NCI-H510A treated with DMSO at 0.1 percent for 48 hours (cell line): ENCODE measurements around the gene TAB2.
"Not testable (repeated sequence)": the region's sequence is repeated elsewhere in the genome, so short reads cannot be mapped to it uniquely, and the experiment has no call there.

Source experiments
- DNase-seq: peaks from one replicate; lab custom pipeline; 2025; lab: John Stamatoyannopoulos, UW

TAB2 gene

DNA sequence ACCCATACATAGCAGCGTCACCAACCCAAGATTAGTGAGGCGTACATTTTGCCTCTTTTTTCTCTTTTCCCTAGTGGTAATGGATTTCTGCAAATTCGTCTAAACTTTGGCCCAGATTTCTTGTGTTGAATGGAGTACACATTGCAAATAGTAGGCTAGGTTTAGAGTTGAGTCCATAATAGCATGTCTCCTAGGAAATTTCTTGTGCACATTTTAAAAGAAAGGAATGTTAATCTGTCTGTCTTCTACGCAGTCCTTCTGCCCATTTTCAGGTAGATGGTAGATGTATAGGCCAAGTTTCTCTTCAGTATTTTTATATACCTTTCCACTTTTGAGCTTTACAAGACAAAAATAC lies 15.7 kb downstream of the TAB2 start:
- DNase-seq = no peak

DNA sequence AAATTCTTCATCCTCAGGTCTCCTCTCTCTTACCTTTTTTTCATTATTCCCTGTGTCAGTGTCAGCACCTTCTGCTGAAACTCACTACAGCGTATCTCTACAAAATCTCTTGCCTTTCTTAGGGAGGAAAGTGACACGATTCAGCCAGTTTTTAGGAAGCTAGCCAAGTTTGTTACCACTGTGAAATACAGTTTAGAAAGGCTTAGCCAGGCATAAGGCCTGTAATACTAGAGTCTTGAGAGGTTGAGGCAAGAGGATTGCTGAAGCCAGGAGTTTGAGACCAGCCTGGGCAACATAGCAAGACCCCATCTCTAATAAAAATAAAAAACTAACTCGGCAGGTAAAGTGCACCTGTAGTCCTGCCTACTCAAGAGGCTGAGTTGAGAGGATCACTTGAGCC lies 16.7 kb downstream of the TAB2 start:
- no peak for DNase-seq

DNA sequence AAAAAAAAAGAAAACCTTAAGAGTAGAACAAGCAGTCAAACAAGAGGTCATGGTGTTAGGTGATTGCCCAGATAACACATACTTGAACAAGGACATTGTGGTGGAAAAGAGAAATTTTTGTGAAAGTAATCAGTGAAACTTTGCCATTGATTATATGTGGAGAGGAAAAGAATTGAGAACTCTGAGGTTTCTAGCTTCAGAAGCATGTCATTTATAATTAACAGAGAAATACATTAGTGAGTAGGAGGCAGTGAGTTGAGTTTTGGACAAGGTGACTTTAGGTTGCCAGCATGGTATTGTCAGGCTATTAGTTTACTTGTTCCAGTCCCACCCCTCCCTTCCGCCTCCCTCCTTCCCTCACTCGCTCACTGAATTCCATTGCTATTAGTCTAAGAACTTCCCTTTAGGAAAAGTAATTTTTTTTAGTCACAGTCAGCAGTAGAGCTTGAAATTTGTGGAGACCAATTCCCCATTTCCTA lies 17.2 kb downstream of the TAB2 start:
- DNase-seq = no peak

DNA sequence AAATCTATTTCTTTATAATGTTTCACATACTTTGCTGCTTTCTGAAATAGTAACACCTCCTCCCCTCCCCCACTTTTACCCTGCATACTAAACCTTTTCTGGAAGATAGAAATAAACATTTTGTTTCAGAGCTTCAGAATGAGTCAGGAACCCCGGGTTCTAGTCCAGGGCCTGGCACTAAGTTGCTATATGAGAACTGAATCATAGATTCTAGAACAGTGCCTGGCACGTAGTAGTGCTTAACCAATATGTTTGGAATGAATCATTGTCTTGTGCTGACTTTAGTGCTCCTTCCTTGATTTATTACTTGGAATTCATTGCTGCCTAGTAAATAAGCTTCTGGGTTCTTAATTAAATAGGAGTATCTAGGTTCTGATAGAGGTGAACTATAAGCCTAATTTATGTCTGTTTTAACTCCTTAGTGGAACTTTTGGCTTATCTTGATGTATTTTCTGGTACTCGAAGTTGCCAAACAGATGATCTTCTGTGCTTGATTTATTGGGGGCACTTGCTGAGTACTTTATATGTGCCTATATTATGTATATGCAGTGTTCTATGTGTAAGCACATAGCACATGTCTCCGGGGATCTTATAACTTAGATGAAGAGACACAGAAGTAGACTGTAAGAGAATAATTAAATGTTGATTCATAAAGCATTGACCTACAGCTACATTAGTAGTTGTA lies 18.6 kb downstream of the TAB2 start:
- no peak for DNase-seq

GRCh38 chr6:149336609-149336928 lies 19.1 kb downstream of the TAB2 start:
- no peak for DNase-seq

GRCh38 chr6:149337320-149337719 lies 19.8 kb downstream of the TAB2 start:
- DNase-seq = no peak

DNA sequence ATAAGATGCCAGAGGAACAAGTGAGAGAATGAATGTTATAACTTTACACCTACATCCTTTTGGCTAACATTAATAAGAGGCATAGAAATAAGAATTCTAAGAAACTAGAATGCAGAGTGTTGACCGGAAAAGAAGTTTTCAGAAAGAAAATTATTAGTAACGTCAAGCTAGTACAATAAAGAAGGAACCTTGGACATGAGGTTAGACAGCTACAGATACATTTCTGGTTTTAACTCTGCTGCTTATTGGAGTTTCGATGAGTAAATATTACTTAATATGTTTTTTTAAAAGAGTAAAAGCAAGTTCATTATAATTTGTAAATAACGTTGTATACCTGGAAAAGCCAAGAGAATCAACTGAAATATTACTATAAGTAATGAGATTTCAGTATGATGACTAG lies 22.7 kb downstream of the TAB2 start:
- DNase-seq = no peak

DNA sequence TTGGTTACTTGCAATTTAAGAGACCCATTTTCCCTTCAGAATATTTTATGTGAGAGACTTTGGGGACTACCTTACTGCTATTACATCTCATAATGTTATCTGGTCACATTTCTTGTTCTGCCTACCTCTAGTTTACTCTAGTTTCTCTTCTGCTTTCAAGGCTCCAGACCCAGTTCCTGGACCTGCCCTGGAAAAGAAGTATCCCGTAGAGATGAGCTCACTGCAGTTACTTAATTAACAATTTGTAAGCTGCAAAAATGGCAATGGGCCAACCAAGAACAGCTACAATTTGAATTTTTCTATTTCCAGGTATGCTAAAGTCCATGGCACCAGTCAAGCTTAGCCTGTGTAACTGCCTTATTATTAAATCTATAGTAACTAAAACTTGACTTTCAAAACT lies 25.0 kb downstream of the TAB2 start:
- DNase-seq = no peak

DNA sequence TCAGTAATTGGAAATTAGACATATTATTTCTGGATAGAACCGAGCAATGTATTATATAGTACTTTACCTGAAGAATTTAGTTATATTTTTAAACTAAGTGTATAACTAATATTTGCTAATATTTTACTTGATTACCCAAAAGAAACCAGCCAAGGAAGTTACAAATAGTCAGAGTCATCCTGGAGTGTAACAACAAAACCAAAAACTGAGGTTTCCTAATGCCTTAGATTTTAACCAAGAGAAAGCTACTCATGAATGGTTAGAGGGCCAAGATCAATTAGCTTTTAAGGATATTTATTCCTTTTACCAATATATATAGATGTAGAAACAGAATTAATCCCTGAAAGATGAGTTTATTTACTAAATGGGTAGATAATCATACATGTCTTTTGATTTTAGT lies 26.0 kb downstream of the TAB2 start:
- no peak for DNase-seq

GRCh38 chr6:149346078-149346477 lies 28.6 kb downstream of the TAB2 start:
- no peak for DNase-seq

- no peak for DNase-seq
These were observed 29.6 kb downstream of the TAB2 start for GRCh38 chr6:149347067-149347466.

GRCh38 chr6:149349279-149349678 lies 31.8 kb downstream of the TAB2 start:
- not testable (repeated sequence) for DNase-seq

GRCh38 chr6:149354009-149354408 lies 36.5 kb downstream of the TAB2 start:
- DNase-seq = no peak

GRCh38 chr6:149356081-149356750 lies 38.7 kb downstream of the TAB2 start:
- DNase-seq = no peak

DNA sequence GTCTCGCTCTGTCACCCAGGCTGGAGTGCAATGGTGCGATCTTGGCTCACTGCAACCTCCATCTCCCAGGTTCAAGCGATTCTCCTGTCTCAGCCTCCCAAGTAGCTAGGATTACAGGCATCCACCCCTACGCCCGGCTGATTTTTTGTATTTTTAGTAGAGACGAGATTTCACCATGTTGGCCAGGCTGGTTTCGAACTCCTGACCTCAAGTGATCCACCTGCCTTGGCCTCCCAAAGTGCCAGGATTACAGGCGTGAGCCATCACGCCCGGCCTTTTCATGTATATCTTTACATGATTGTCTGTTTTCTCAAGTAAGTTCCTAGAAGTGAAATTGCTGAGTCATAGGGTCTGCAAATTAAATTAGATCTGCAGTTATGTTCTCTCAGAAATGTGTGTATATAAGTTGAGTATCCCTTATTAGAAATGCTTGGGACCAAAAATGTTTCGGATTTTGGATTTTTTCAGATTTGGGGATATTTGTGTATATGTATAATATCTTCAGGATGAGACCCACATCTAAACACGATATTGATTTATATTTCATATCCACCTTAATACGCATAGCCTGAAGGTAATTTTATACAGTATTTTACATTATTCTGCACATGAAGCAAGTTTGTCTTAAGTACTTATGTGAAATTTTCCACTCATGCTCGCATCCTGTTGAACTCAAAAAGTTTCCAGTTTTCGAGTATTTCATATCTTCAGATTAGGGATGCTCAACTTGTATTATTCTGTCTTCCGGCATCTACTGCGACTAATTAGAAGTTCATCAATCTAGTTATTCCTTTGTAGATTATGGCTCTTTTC lies 40.4 kb downstream of the TAB2 start:
- no peak for DNase-seq

DNA sequence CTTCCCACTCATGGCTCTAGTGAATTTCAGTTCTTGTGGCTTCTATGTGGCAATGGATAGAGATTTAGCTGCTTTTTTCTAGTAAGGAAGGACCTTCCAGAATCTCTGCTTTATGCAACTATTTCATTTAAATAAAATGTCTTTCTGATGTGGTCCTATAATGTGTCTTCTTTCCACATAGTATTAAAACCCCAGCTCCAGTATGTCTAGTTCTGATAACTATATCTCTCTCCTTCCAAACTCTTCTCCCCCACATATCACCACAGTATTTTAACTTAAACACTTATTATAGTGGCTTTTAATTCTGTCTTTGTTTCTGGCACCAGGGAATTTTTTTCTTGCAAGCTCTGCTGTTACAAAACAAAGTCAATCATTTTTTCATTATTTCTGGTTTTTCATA lies 41.9 kb downstream of the TAB2 start:
- DNase-seq = no peak

GRCh38 chr6:149360536-149360935 lies 43.0 kb downstream of the TAB2 start:
- DNase-seq = no peak

DNA sequence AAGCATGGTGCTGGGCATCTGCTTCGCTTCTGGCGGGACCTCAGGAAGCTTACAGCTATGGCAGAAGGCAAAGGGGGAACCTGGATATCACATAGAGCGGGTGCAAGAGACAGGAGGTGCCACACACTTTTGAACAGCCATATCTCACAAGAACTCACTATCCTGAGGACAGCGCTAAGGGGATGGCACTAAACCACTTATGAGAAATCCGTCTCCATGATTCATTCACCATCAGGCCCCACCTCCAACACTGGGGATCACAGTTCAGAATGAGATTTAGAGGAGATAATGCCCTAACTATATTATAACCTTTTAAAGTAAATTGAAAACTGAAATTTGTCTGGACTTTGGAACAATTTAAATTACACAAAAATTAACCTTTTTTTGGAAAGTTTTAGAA lies 44.8 kb downstream of the TAB2 start:
- no peak for DNase-seq

DNA sequence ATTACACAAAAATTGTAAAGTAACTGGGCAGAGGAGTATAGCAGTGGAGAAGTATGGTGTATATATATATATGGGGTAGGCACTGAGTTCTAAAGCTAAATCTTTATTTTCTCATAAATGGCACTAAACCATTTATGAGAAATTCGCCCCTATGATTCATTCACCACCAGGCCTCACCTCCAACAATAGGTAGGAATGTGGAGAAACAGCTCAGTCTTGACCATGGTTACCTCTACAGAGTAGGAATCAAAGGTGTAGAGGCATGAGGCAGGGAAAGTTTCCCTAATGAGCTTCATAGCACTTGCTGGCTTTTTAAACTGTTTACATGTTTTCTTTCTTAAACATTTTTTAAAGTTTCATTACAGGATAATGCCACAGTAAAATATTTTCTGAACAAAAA lies 45.6 kb downstream of the TAB2 start:
- DNase-seq = no peak

DNA sequence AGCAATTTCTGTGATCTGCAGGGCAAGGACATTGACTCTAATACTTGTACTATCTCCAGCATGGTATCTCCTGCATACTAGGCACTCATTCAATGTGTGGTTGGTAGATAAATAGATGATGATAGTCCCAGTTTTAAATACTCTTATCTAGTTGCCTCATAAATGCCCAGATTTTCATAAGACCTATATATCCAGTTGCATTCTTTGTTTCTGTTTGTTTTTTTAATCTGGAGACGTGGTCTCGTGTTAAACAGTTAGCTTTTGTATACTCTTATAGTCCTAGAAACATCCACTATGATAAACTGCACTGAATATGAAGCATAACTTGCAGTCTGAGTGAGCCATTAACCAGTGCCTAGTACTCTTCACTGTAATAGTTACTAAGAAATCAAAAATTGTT lies 47.0 kb downstream of the TAB2 start:
- no peak for DNase-seq

DNA sequence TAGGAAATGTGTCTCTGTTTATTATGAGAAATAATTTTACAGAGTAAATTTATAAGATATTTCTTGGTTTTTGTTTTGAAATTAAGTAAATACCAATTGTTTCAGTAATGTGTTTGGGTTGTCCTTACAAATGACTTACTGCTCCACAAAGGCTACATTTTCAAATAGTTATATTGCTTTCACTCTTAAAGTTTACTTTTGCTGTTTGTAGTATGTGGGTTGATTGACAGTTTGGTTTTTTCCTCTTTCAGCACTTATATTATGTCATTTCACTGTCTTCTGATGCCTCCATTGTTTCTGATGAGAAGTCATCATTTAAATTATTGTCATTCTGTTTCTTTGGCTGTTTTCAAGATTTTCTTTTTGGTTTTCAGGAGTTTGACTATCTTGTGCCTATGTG lies 47.7 kb downstream of the TAB2 start:
- no peak for DNase-seq

GRCh38 chr6:149366267-149366921 lies 48.9 kb downstream of the TAB2 start:
- no peak for DNase-seq

DNA sequence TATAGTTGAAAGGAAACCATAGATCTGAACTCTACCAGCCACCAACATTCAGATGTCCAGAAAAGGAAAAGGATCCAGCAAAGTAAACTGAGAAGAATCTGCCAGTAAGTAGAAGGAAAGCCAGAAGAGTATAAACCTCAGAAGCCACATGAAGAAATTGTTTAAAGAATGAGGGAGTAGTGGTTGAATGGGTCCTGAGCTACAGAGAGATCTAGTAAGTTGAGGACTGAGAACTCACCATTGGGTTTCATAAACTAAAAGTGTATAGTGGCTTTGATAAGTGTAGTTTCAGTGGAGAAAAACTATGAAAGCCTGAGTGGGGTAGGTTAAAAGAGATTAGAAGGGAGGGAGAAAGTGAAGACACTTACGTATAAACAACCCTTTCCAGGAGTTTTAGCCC lies 50.6 kb downstream of the TAB2 start:
- DNase-seq = no peak
